Heart left ventricle (tissue), 13 donors: ENCODE data around the gene DDX54.

Experiments
- CTCF ChIP-seq, 12 donors: fragments of 200-600 bp; sonication (generic) in 4 of 12; IDR thresholded peaks; one replicate each; pipeline versions ENCODE4 v1.5.0 to v1.8.0; 2018 to 2022; ENCODE audit warnings: antibody characterized with exemption in 12 of 12, mild to moderate bottlenecking in 5 of 12
- POLR2A ChIP-seq, 2 donors: fragments of 450-650 bp; IDR thresholded peaks; one replicate each; pipeline ENCODE4 v1.6.1; 2017; ENCODE audit warnings: antibody characterized with exemption in 2 of 2, mild to moderate bottlenecking in 2 of 2, moderate library complexity in 2 of 2
- donor health status: ischemic (EF 13 %, LVEDD 7.1; RV severe dilation, severe dysfunction).
- donor health status: DM: no; HTN: yes; CAD: no.
- donor health status: DM: no; HTN: no; CAD: no.
- donor health status: ischemic (EF 25% LVEDD 6.9; RV normal size, moderate dysfunction).
- donor health status: ischemic (EF 25% LVEDD 5.7; RV mildly dilated, moderate dysfunction).
- donor health status: ischemic (EF 35%, LVEDD 5.7; RV mildly dilated, moderate dysfunction).
- donor health status: nonischemic (EF 11% LVEDD 7.7; RV severe dilation, severe dysfunction).
- donor health status: DM: yes; HTN: yes; CAD: no.
- donor health status: PGD.
- donor health status: ischemic (EF 29% LVEDD 5.4; RV normal size, mild dysfunction).
- donor health status: nonischemic (EF 23%, LVEDD 6.1; RV moderate dilation, normal function).

DNA sequence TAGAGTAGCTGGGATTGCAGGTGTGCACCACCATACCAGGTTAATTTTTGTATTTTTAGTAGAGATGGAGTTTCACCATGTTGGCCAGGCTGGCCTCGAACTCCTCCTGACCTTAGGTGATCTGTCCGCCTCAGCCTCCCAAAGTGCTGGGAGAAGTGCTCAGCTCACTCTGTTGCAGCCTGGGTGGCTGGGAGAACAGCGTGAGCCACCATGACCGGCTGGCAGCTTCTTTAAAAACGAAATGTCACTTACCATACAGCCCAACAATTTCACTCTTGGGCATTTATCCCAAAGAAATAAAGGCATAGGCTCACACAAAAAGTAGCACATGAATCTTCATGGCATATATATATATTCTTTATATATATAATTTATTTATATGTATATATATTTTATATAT is 40.5 kb downstream of the DDX54 start:
- TF ChIP-seq CTCF (IDR thresholded peaks at IDR 0.05) (no peak), POLR2A (IDR thresholded peaks at IDR 0.05) (no peak)
